ENCODE data around the gene SLN. TPM values are rescaled to one million over a fixed set of nuclear protein-coding genes. Genes with fewer than 3 reads are reported as not detected.

Gene SLN
- total and polyA plus RNA-seq, 2 donors (not counting 3 experiments of a cell fraction or from before 2014, with no cell fraction given): 0.25 TPM; not detected in 1

DNA sequence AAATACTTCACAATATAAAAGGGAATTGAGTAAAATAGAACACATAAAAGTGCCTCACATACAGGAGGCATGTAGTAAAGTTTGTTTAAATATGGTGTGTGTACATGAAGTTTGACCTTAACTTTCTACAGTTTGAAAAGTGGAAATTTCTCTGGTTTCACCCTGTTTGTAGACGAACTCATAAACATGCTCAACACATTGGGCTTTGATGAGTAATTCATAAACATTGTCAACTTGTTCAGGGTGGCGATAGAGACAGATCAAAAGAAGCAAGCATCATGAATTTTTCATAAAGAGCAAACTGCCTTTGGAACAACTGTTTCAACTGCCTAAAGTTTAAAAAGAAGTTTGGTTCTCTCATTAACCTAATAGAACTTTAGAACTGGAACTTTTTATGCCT, 9.1 kb downstream of the SLN start:
- Histone ChIP-seq H3K9ac (replicated peaks; ENCODE audit: extremely low read depth, insufficient read depth, low read length) (no peak overlapping the region), H3K4me3 (replicated peaks in 1 of 3; ENCODE audit: insufficient read depth in 1 of 3, low read depth in 1 of 3, low read length in 3 of 3) (no peak overlapping the region), H3K4me1 (ENCODE audit: control insufficient read depth, extremely low read depth, insufficient read depth, low read length) (no peaks in the 10 kb centered on the region), H3K36me3 (ENCODE audit: control insufficient read depth in 2 of 2, extremely low read depth in 1 of 2, insufficient read depth in 2 of 2, low read length in 2 of 2) (no peaks in the 10 kb centered on the region), H2AFZ (ENCODE audit: low read depth, low read length) (no peak overlapping the region), H3K9me3 (replicated peaks; ENCODE audit: control insufficient read depth, insufficient read depth, low read length) (no peaks in the 10 kb centered on the region), H3K4me2 (ENCODE audit: insufficient read depth, low read length) (no peak overlapping the region), H3K27ac (ENCODE audit: insufficient read depth, low read depth, low read length) (no peak overlapping the region), H3K9me1 (replicated peaks; ENCODE audit: control insufficient read depth, extremely low read depth, insufficient read depth, low read length) (no peaks in the 10 kb centered on the region), H3K27me3 (ENCODE audit: control insufficient read depth in 2 of 2, insufficient read depth in 2 of 2, low read length in 2 of 2) (peaks cover 0 to 7% of the 10 kb centered on the region in 2 experiments), H3K79me2 (ENCODE audit: control insufficient read depth, insufficient read depth, low read length) (no peaks in the 10 kb centered on the region), H4K20me1 (replicated peaks; ENCODE audit: control insufficient read depth, extremely low read depth, insufficient read depth, low read length) (no peaks in the 10 kb centered on the region)
- DNase-seq (ENCODE audit: low read depth, low spot score): no peak
- POLR2A ChIA-PET: no interaction called here
- CTCF ChIA-PET: interaction anchor here (1.6 kb wide), 1 partner anchor 38 kb away, joined by 3 read pairs; no protein-coding TSS in a partner anchor
- no TSS peak for BruUV-seq (replicated peaks)
- FAIRE-seq: no peak
- intact Hi-C loops (cut with micrococcal nuclease) (no loop called here), dilution Hi-C loops (cut with MboI; ENCODE audit: extremely low pct_ligation_motif_present, low sequenced_read_pairs) (no loop called here)
- TF ChIP-seq, protein P1, sequence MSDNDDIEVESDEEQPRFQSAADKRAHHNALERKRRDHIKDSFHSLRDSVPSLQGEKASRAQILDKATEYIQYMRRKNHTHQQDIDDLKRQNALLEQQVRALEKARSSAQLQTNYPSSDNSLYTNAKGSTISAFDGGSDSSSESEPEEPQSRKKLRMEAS (IDR thresholded peaks at IDR 0.05; ENCODE audit: insufficient read depth, insufficient read length): no peak
- TF ChIP-seq POLR2A (IDR thresholded peaks at IDR 0.05; ENCODE audit: low read depth, low read length) (no peak), FOS (IDR thresholded peaks at IDR 0.05; ENCODE audit: borderline replicate concordance, insufficient read depth, low read length) (no peak), EZH2 (IDR thresholded peaks at IDR 0.05; ENCODE audit: borderline replicate concordance, low read depth, low read length, severe bottlenecking) (no peak), GATA2 (IDR thresholded peaks at IDR 0.05; ENCODE audit: insufficient read depth, insufficient read length, low read depth, low read length) (no peak), JUN (IDR thresholded peaks at IDR 0.05; ENCODE audit: borderline replicate concordance, insufficient read depth, insufficient read length, low read depth) (no peak), POLR2AphosphoS5 (IDR thresholded peaks at IDR 0.05; ENCODE audit: insufficient read depth, low read depth, low read length) (no peak), MYC (IDR thresholded peaks at IDR 0.05; ENCODE audit: low read depth, low read length) (no peak)
- TF ChIP-seq, protein P2, sequence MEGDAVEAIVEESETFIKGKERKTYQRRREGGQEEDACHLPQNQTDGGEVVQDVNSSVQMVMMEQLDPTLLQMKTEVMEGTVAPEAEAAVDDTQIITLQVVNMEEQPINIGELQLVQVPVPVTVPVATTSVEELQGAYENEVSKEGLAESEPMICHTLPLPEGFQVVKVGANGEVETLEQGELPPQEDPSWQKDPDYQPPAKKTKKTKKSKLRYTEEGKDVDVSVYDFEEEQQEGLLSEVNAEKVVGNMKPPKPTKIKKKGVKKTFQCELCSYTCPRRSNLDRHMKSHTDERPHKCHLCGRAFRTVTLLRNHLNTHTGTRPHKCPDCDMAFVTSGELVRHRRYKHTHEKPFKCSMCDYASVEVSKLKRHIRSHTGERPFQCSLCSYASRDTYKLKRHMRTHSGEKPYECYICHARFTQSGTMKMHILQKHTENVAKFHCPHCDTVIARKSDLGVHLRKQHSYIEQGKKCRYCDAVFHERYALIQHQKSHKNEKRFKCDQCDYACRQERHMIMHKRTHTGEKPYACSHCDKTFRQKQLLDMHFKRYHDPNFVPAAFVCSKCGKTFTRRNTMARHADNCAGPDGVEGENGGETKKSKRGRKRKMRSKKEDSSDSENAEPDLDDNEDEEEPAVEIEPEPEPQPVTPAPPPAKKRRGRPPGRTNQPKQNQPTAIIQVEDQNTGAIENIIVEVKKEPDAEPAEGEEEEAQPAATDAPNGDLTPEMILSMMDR (IDR thresholded peaks at IDR 0.05; ENCODE audit: extremely low read depth in 1 of 2, insufficient read depth in 1 of 2, low read depth in 1 of 2, low read length in 2 of 2): no peak

Data from endothelial cell of umbilical vein (primary cell).